Measurements from ENCODE around the gene IL24.

- TF ChIP-seq CTCF (conservative IDR thresholded peaks at IDR 0.05) (no peak), ZFX (IDR thresholded peaks at IDR 0.05) (no peak)
Measured at GRCh38 chr1:206868264-206868663, 29.0 kb upstream of the IL24 start.
